Activated CD4-positive, alpha-beta T cell treated with anti-CD3 and anti-CD28 coated beads for 24 hours (primary cell): ENCODE data around the gene TGFBRAP1.
"Not testable (repeated sequence)": the region's sequence is repeated elsewhere in the genome, so short reads cannot be mapped to it uniquely, and the experiment has no call there.

ENCODE experiments used
- DNase-seq, 2 donors: peaks; one replicate each; pipeline ENCODE4 v3.0.0-alpha.2; 2020; ENCODE audit warnings: low read depth in 2 of 2

TGFBRAP1 gene

GRCh38 chr2:105272176-105272575 is 57.4 kb downstream of the TGFBRAP1 start:
- DNase-seq = no peak

- no peak for DNase-seq
These were observed 58.0 kb downstream of the TGFBRAP1 start for GRCh38 chr2:105271393-105272045.

GRCh38 chr2:105269426-105269825 is 60.1 kb downstream of the TGFBRAP1 start:
- DNase-seq = no peak

- no peak for DNase-seq
These were observed 66.9 kb downstream of the TGFBRAP1 start for GRCh38 chr2:105262651-105263091.

- DNase-seq = no peak
These were observed 68.5 kb downstream of the TGFBRAP1 start for GRCh38 chr2:105261061-105261460.

GRCh38 chr2:105258835-105259350 is 70.6 kb downstream of the TGFBRAP1 start:
- DNase-seq = no peak

GRCh38 chr2:105257981-105258380 is 71.6 kb downstream of the TGFBRAP1 start:
- DNase-seq = no peak

GRCh38 chr2:105256431-105257047 is 73.0 kb downstream of the TGFBRAP1 start:
- DNase-seq = no peak

GRCh38 chr2:105255979-105256378 is 73.6 kb downstream of the TGFBRAP1 start:
- no peak for DNase-seq

GRCh38 chr2:105254531-105255210 is 74.9 kb downstream of the TGFBRAP1 start:
- no peak for DNase-seq

GRCh38 chr2:105252271-105252670 is 77.3 kb downstream of the TGFBRAP1 start:
- DNase-seq = no peak

- DNase-seq = not testable (repeated sequence)
These were observed 78.4 kb downstream of the TGFBRAP1 start for GRCh38 chr2:105251016-105251648.

GRCh38 chr2:105249891-105250290 is 79.6 kb downstream of the TGFBRAP1 start:
- no peak for DNase-seq

GRCh38 chr2:105249181-105249580 is 80.4 kb downstream of the TGFBRAP1 start:
- DNase-seq = no peak

- DNase-seq = no peak
These were observed 81.0 kb downstream of the TGFBRAP1 start for GRCh38 chr2:105248316-105249070.

GRCh38 chr2:105244451-105244850 is 85.1 kb downstream of the TGFBRAP1 start:
- no peak for DNase-seq

- DNase-seq = no peak
These were observed 85.6 kb downstream of the TGFBRAP1 start for GRCh38 chr2:105243961-105244360.

GRCh38 chr2:105242286-105242993 is 87.1 kb downstream of the TGFBRAP1 start:
- no peak for DNase-seq

- no peak for DNase-seq
These were observed 88.1 kb downstream of the TGFBRAP1 start, which contains the start of gene GPR45 for GRCh38 chr2:105241443-105241842. Gene GPR45 (plus strand): TSS chr2:105241743. CDS start chr2:105241859, 116 bp downstream.

GRCh38 chr2:105239924-105240323 is 89.6 kb downstream of the TGFBRAP1 start:
- no peak for DNase-seq
